Smooth muscle cell (in vitro differentiated cells): ENCODE measurements around the gene CTXN1. TPM values are rescaled to one million over a fixed set of nuclear protein-coding genes. Genes with fewer than 3 reads are reported as not detected.

Experiments
- DNase-seq: peaks from one replicate; lab custom pipeline; 2025; ENCODE audit not compliant: unreplicated experiment; lab: John Stamatoyannopoulos, UW
- H2AFZ ChIP-seq: fragments of 200-600 bp; sonication (generic); 2 replicates; pipeline ENCODE4 v1.6.0; 2016; ENCODE audit warnings: antibody characterized with exemption, low read depth, mild to moderate bottlenecking
- H3F3A ChIP-seq: fragments of 200-600 bp; sonication (generic); 2 replicates; pipeline ENCODE4 v1.6.0; 2017; ENCODE audit warnings: antibody characterized with exemption, low read depth
- H3K27ac ChIP-seq: fragments of 200-600 bp; sonication (generic); 2 replicates; pipeline ENCODE4 v1.5.1; 2016; ENCODE audit warnings: low read depth, mild to moderate bottlenecking
- H3K27me3 ChIP-seq: fragments of 200-600 bp; sonication (generic); 2 replicates; pipeline ENCODE4 v1.6.1; 2016; ENCODE audit warnings: low read depth, mild to moderate bottlenecking
- H3K36me3 ChIP-seq: fragments of 200-600 bp; sonication (generic); 2 replicates; pipeline ENCODE4 v1.5.1; 2016; ENCODE audit warnings: low read depth
- H3K4me1 ChIP-seq: fragments of 200-600 bp; sonication (generic); 2 replicates; pipeline ENCODE4 v1.5.1; 2016; ENCODE audit warnings: low read depth
- H3K4me2 ChIP-seq: fragments of 200-600 bp; sonication (generic); 2 replicates; pipeline ENCODE4 v1.6.0; 2016; ENCODE audit warnings: mild to moderate bottlenecking
- H3K4me3 ChIP-seq: fragments of 200-600 bp; sonication (generic); 2 replicates; pipeline ENCODE4 v1.5.1; 2016; ENCODE audit warnings: mild to moderate bottlenecking
- H3K79me2 ChIP-seq: fragments of 200-600 bp; sonication (generic); 2 replicates; pipeline ENCODE4 v1.6.0; 2016; ENCODE audit warnings: low read depth, mild to moderate bottlenecking
- H3K9ac ChIP-seq: fragments of 200-600 bp; sonication (generic); 2 replicates; pipeline ENCODE4 v1.6.0; 2016; ENCODE audit warnings: low read depth
- H3K9me3 ChIP-seq: fragments of 200-600 bp; sonication (generic); replicated peaks from 2 replicates; pipeline ENCODE4 v1.5.1; 2016; ENCODE audit warnings: low read depth
- H4K20me1 ChIP-seq: fragments of 200-600 bp; sonication (generic); 2 replicates; pipeline ENCODE4 v1.6.0; 2016; ENCODE audit warnings: low read depth
- WGBS: methylation state at CpG from one replicate; pipeline ENCODE4 v1.1.7; 2016; ENCODE audit warnings: low lambda C conversion rate; 5-methylcytosine and 5-hydroxymethylcytosine counted together
- polyA plus RNA-seq: library from polyadenylated mRNA; unstranded; fragments of >200 nt; fragmentation: Nextera tagmentation; extraction: Ambion mirVana; gene quantifications from 2 replicates; pipeline ENCODE4 v1.2.1, GENCODE V29; 2016
- total RNA-seq: library from RNA; depleted of rRNA; stranded (reverse); fragments of >200 nt; gene quantifications from 2 replicates; pipeline ENCODE4 v1.2.3, GENCODE V29; 2014
- TF ChIP-seq, protein P1 (sequence below): fragments of 200-600 bp; sonication (generic); IDR thresholded peaks from 2 replicates; pipeline ENCODE4 v1.5.1; 2017; ENCODE audit warnings: borderline replicate concordance, mild to moderate bottlenecking, antibody characterized with exemption; ENCODE audit not compliant: insufficient read depth, poor library complexity, severe bottlenecking

The CTXN1 gene
- total and polyA plus RNA-seq, 2 experiments from 2014 or later: 4.8 to 25.4 TPM

DNA sequence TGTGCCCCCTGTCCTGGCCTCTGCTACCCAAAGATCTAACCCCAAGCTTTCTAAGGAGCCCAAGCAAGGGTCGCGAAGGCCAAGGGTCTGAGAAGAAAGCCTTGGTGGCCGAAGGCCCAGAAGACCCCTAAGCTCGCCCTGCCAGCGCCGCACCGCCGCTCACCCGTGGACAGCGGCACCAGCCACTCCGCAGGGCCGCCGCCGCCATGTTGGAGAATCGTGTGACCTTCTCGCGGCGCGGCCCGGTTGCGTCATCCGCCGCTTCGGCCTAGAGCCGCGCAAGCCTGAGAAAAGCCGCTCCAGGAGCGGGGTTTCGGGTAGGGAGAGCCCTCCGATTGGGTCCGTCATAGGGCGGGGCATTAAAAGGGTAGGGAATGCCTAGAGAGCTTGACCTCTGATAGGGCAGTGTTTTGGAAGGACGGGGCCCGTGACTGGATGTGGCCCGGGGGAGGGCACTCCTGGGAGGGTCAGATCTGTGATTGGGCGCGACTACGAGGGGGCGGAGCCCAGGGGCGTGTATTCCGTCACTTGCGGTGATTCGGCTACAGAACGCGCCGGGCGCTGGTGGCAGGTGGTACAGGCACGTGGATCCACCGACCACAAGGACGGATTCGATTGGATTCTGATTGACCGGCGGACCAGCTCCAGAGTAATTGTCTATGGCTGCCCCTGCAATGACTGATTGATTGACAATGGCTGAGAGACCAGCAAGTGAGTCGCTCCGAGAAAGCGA is 17.7 kb upstream of the CTXN1 start, which contains the start of gene TIMM44:
Gene TIMM44 (minus strand): TSS at position 223 of the 733 bp plus-strand sequence. CDS start 15 bp downstream, at position 208.
- peaks cover 5% of the 10 kb centered on the region for H3K4me1 ChIP-seq
- H2AFZ ChIP-seq: peak within 1 kb of the TSS; percentile 57
- H3K27ac ChIP-seq: peak within 1 kb of the TSS; percentile 89
- H3K4me3 ChIP-seq: peak within 1 kb of the TSS; percentile 75
- no peaks in the 10 kb centered on the region for H3K36me3 ChIP-seq
- H3F3A ChIP-seq: no peaks in the 10 kb centered on the region
- peaks cover 5% of the 10 kb centered on the region for H4K20me1 ChIP-seq
- no peaks in the 10 kb centered on the region for H3K9me3 ChIP-seq
- H3K4me2 ChIP-seq: peak within 1 kb of the TSS; percentile 95
- H3K27me3 ChIP-seq: no peaks in the 10 kb centered on the region
- H3K9ac ChIP-seq: peak within 1 kb of the TSS; percentile 97
- peaks cover 26% of the 10 kb centered on the region for H3K79me2 ChIP-seq
- WGBS: 1% methylated on average over 52 of the region's 56 CpGs
- TF ChIP-seq, protein P1, sequence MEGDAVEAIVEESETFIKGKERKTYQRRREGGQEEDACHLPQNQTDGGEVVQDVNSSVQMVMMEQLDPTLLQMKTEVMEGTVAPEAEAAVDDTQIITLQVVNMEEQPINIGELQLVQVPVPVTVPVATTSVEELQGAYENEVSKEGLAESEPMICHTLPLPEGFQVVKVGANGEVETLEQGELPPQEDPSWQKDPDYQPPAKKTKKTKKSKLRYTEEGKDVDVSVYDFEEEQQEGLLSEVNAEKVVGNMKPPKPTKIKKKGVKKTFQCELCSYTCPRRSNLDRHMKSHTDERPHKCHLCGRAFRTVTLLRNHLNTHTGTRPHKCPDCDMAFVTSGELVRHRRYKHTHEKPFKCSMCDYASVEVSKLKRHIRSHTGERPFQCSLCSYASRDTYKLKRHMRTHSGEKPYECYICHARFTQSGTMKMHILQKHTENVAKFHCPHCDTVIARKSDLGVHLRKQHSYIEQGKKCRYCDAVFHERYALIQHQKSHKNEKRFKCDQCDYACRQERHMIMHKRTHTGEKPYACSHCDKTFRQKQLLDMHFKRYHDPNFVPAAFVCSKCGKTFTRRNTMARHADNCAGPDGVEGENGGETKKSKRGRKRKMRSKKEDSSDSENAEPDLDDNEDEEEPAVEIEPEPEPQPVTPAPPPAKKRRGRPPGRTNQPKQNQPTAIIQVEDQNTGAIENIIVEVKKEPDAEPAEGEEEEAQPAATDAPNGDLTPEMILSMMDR: no peak
- peak; percentile 93 for DNase-seq

DNA sequence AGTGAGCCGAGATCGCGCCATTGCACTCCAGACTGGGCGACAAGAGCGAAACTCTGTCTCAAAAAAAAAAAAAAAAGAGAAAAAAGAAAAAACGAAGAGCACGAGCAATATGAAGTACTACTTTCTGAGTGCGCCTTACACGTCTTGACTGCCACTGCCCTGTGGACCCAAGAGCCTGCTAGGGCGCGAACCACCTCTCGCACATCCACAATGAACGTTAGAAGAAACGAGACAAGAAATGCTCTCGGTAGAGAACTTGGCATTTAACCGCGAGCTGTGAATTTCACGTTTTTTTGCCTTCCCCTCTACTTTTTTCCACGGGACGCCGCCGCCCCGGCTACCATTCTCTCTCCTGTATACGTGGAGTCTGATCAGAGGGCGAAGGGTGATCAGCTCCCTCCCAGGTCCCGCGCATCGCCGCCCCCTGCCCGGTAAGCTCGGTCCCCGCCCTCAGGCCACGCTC is 17.1 kb upstream of the CTXN1 start:
- Histone ChIP-seq H3K4me1 (peaks cover 5% of the 10 kb centered on the region), H3K27ac (peak overlapping the region; percentile 89), H3K4me3 (peak overlapping the region; percentile 75), H2AFZ (peak overlapping the region; percentile 57), H3K27me3 (no peaks in the 10 kb centered on the region), H3K79me2 (peaks cover 30% of the 10 kb centered on the region), H3F3A (no peaks in the 10 kb centered on the region), H3K4me2 (peak overlapping the region; percentile 95), H3K9me3 (no peaks in the 10 kb centered on the region), H3K9ac (peak overlapping the region; percentile 97), H3K36me3 (no peaks in the 10 kb centered on the region), H4K20me1 (peaks cover 5% of the 10 kb centered on the region)
- WGBS: 3% methylated on average over 23 of the region's 33 CpGs
- TF ChIP-seq, protein P1: no peak
- no peak for DNase-seq

DNA sequence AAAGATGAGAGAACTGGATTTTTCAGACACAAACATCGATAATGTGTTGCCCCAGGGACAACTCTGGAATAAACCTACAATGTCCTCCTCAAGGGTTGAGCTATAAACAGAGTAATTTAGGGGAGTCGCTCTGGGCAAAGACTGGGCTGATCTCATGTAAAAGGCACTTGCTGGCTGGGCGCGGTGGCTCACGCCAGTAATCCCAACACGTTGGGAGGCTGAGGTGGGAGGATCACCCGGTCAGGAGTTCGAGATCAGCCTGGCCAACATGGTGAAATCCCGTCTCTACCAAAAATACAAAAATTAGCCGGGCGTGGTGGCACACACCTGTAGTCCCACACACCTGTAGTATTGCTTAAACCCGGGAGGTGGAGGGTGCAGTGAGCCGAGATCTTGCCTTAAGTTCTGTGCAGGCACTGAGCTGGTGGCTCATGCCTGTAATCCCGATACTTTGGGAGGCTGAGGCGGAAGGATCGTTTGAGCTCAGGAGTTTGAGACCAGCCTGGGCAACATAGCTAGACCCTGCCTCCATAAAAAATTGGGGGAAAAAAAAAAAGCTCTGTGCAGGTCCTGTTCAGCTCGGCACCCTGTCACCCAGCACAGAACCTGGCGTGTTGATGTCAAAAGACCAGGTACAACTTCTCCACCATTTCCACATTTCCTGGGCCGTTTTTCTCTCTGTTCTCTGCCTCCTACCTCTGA is 16.1 kb upstream of the CTXN1 start:
- Histone ChIP-seq H3K9me3 (no peaks in the 10 kb centered on the region), H3K4me2 (peak overlapping the region; percentile 95), H3K79me2 (peaks cover 31% of the 10 kb centered on the region), H3K27me3 (no peaks in the 10 kb centered on the region), H3K36me3 (no peaks in the 10 kb centered on the region), H3F3A (no peaks in the 10 kb centered on the region), H2AFZ (no peak overlapping the region), H3K4me1 (peaks cover 5% of the 10 kb centered on the region), H3K4me3 (no peak overlapping the region), H3K9ac (peak overlapping the region; percentile 97), H4K20me1 (peaks cover 5% of the 10 kb centered on the region), H3K27ac (no peak overlapping the region)
- TF ChIP-seq, protein P1: no peak
- DNase-seq: no peak
- WGBS: 93% methylated on average over 19 of the region's 19 CpGs
